SHP77 treated with DMSO at 0.1 percent for 48 hours (cell line): ENCODE results near the gene LEO1.
"Not testable (repeated sequence)": the region's sequence is repeated elsewhere in the genome, so short reads cannot be mapped to it uniquely, and the experiment has no call there.

ENCODE experiments used
- DNase-seq: peaks from one replicate; lab custom pipeline; 2025; lab: John Stamatoyannopoulos, UW

LEO1 gene

GRCh38 chr15:52003710-52004109, 32.1 kb upstream of the LEO1 start:
- no peak for DNase-seq

- not testable (repeated sequence) for DNase-seq
These were observed 31.5 kb upstream of the LEO1 start for GRCh38 chr15:52003089-52003488.

DNA sequence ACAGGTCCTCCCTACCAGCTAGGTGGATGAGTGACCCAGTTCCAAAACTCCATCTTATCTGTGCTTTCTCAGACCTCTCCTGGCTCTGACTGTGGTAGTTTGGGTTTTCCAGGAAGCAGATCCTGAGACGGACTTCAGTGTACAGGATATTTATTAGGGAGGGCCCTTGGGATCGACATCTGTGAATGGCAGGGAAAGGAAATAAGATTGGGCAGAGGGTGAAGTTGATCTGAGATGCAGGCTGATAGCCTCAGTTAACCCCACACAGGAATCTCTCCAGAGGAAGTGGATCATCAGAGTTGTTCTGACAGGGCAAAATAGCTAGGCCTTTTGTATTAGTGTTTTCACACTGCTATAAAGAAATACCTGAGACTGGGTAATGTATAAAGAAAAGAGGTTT, 30.8 kb upstream of the LEO1 start:
- DNase-seq: no peak

DNA sequence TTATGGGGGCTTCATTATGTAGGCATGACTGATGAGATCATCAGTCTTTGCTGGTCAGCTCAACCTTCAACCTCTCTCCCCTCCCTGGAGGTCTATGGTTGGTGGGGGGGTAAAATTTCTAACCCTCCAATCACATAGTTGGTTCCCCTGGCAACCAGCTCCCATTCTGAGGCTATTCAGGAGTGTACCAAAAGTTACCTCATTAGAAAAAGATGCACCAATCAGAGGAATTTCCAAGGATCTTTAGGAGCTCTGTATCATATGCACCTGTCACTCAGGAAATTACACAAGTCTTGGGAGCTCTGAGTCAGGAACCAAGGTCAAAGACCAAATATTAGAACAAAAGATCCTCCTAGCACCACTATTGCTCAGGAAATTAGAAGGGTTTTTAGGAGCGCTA, 21.4 kb upstream of the LEO1 start:
- DNase-seq: no peak

GRCh38 chr15:51991141-51991540, 19.6 kb upstream of the LEO1 start:
- no peak for DNase-seq

DNA sequence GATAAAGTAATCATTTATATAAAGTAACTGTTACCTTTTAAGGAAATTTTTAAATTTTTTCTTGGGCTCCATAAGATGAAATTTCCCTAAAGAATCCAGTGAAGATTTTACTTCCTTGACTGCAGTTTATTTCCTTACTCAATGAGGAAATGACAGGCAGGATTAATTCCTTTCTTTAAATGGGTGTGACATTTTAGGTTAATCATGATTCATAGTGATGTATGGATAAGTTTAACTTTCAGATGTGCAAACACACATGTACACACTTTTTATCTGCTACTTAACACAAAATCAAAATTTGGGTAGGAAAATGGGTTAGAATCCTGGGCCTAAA, 11.2 kb upstream of the LEO1 start:
- DNase-seq: no peak

DNA sequence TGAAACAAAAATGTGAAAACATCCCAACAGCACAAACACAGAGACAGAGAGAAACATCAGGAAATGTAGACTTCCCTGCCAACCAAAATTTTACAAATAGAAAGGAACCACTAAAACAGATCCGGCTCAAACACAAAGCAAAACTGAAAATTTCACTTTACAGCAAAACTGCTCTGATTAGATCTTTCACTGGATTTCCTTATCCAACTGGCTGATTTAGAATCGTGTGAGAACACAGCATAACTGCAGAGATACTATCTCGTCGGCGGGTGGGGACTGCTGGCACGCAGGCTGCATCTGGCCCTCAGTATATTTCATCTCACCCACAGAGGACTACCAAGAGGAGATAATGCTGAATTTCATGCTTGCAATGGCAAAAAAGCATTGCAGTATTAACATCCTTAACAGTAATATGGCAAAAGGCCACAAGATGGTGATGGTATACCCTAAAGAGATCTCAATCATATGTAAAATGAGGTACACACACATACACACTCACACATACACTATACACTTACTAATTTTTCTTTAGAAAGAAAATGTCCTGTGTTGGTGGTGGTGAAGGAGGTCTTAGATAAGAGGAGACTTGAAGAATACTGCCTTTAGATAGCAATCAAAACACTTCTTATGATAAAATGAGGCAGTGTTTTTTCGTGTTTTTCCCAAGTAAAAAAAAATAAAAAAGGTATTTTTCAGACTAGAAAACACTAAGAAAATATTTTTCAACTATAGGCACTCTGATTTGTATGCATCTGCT, 10.6 kb upstream of the LEO1 start:
- DNase-seq: peak; percentile 53

GRCh38 chr15:51973775-51974174, 2.2 kb upstream of the LEO1 start:
- no peak for DNase-seq

- DNase-seq: no peak
These were observed 1.6 kb upstream of the LEO1 start for GRCh38 chr15:51973220-51973619.

GRCh38 chr15:51971032-51971374, 575 bp downstream of the LEO1 start:
- DNase-seq: no peak

DNA sequence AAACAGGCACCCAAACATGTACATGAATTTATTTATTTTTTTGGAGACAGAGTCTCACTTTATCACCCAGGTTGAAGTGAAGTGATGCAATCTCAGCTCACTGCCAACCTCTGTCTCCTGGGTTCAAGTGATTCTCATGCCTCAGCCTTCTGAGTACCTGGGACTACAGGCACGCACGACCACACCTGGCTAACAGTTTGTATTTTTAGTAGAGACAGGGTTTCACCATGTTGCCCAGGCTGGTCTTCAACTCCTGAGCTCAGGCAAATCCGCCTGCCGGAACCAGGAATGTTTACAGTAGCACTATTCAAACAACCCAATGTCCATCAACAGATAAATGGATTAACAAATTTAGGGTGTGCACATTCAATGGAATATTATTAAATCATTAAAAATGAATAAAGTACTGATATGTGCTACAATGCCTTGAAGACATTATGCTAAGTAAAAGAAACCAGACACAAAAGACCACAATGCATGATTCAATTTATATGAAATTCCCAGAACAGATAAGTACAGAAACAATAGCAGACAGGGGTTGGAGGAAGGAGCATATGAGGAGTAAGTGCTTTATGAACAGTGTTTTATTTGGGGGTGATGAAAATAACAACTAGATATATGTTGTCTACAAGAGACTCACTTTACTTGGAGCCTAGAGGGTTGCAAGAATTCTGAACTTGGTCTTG, 1.3 kb downstream of the LEO1 start:
- peak; percentile 16 for DNase-seq

DNA sequence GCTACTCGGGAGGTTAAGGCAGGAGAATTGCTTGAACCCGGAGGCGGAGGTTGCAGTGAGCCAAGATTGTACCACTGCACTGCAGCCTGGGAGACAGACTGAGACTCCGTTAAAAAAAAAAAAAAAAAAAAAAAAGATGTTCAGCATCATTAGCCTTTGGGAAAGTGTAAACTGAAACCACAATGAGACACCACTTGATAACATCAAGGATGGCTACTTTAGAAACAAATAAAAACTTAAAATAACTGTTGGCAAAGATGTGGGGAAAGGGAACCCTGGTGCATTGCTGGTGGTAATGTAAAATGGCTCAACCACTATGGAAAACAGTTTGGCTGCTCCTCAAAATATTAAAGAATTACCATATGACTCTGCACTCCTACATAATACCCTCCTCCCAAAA, 1.9 kb downstream of the LEO1 start:
- no peak for DNase-seq

DNA sequence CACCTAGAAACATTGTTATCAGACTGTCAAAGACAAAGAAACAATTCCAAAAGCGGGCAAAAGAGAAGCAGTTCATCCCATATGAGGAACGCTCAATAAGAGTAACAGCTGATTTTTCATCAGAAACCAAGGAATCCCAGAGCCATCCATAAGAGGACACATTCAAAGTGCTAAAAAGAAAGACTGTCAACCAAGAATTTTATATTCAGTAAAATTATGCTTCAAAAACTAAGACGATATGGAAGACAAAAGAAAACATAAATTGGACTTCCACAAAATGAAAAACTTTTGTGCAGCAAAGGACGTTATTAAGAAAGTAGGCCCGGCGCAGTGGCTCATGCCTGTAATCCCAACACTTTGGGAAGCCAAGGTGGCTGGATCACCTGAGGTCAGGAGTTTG, 4.0 kb downstream of the LEO1 start:
- no peak for DNase-seq

DNA sequence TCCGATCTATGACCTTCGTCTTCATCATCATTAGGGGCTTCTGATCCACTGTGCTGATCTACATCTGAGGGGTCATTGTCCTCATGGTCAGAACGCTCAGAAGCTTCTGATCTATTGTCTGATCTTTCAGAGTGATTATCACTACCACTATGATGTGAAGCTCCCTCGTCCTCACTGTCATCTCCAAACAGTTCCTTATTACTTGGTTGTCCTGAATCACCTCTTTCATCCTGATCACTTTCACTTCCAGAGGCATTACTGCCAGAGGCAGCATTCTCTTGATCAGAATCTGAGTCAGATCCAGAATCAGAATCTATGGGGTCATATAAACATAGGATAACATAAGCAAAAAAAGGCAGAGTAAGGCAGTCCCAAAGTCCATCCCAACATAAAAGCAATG, 5.4 kb downstream of the LEO1 start:
- no peak for DNase-seq

DNA sequence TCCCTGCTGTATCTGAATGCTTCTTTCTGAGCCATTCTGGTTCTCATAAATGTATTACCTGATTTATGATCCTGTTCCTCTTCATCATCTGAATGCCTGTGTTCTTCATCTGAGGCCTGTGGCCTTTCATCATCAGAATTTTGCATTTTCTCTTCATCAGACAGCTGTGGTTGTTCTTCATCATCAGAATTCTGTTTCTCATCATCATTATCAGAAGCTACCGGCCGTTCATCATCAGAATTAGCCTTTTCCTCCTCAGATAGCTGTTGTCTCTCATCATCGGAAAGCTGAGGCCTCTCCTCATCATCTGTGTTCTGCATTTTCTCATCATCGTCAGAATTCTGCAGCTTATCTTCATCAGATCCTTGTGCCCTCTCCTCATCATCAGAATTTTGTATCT, 5.9 kb downstream of the LEO1 start:
- no peak for DNase-seq

GRCh38 chr15:51955504-51955903, 16.1 kb downstream of the LEO1 start:
- no peak for DNase-seq

- no peak for DNase-seq
These were observed 18.8 kb downstream of the LEO1 start for GRCh38 chr15:51952805-51953204.

DNA sequence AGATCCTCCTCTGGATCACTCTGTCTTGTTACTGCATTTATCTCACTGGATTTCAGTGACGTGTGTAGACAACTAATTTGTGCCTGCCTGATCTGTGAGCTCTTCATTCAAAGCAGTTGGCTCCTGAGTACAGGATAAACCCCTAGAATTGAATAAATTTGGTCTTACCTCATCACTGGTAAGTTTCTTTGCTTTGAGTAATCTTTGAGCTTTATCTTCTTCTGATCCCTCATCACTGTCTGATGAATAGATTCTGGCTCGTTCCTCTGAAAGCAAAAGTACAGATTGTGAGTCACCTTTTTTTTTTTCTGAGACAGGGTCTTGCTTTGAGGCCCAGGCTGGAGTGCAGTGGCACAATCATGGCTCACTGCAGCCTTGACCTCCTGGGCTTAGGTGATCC, 24.5 kb downstream of the LEO1 start:
- no peak for DNase-seq

GRCh38 chr15:51939216-51939615, 32.4 kb downstream of the LEO1 start:
- DNase-seq: no peak

DNA sequence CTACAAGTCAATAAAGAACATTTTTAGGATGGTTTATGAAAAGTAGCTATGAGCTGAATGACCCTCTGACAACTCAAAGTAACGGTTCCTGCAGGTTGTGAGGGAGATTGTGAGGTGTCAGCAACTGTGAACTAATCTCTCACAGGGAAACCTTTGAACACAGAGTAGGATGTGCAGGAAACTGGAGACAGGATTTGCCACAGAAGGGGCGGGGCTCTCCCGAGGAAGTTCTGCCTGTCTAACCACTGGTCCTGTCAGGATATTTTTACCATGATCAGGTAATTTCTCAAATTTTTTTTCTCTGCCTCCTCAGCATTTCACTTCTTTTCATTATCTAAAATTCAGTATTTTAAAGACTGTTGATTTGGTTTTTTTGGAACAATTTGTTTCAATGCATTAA, 33.3 kb downstream of the LEO1 start:
- DNase-seq: no peak

- no peak for DNase-seq
These were observed 35.5 kb downstream of the LEO1 start for GRCh38 chr15:51936105-51936478.

- DNase-seq: no peak
These were observed 36.0 kb downstream of the LEO1 start for GRCh38 chr15:51935466-51936104.

DNA sequence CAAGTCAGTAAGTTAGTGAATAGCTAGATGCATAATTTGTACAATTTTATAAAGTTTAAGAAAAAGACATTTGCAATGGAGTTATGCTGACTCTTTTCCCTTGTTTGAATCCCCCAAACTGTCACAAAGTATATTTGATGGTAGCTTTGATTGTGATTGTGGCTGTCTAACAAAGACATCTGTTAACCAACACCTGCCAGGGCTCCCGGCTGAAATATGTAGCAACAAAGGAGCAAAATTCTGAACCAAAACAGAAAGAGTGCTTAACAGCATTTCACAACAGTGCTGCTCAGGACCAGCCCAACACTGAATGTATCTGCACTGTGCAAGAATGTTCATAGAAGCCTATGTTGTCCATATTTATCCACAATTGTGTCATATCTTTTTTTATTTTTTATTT, 39.4 kb downstream of the LEO1 start:
- no peak for DNase-seq

GRCh38 chr15:51931638-51932037, 39.9 kb downstream of the LEO1 start:
- no peak for DNase-seq
